OCI-LY7 (cell line): ENCODE measurements around the gene ELP4. TPM values are rescaled to one million over a fixed set of nuclear protein-coding genes. Genes with fewer than 3 reads are reported as not detected.

Experiments used
- BruUV-seq: library from RNA; stranded (reverse); fragments of 400-500 nt; replicated peaks from 2 replicates; lab custom pipeline; 2021; lab: Mats Ljungman, UMichigan
- CTCF ChIA-PET: fragments of 300-600 bp; sonication (Branson Sonifier 250); formaldehyde crosslinking; loops from one replicate; lab custom pipeline; 2022; ENCODE audit warnings: antibody characterized with exemption; ENCODE audit not compliant: unreplicated experiment; lab: Charles Lee
- POLR2A ChIA-PET: fragments of 300-600 bp; sonication (Branson Sonifier 250); formaldehyde crosslinking; loops from one replicate; lab custom pipeline; 2022; ENCODE audit warnings: antibody characterized with exemption; lab: Charles Lee
- DNase-seq: peaks from one replicate; pipeline ENCODE4 v3.0.0-alpha.2; 2015; ENCODE audit warnings: low spot score
- H2AFZ ChIP-seq: fragments of 200-600 bp; sonication (generic), shearing (Covaris generic); 2 replicates; pipeline ENCODE4 v1.6.1; 2014; ENCODE audit warnings: mild to moderate bottlenecking, antibody characterized with exemption, low read length, moderate library complexity
- H3K27ac ChIP-seq: fragments of 200-600 bp; sonication (generic); 2 replicates; pipeline ENCODE4 v1.5.1; 2014; ENCODE audit warnings: mixed run types, low read depth, mild to moderate bottlenecking, moderate library complexity, low read length, inconsistent platforms; ENCODE audit not compliant: poor library complexity, severe bottlenecking
- H3K36me3 ChIP-seq: fragments of 200-600 bp; sonication (generic); 2 replicates; pipeline ENCODE4 v1.6.1; 2014; ENCODE audit warnings: mild to moderate bottlenecking, antibody characterized with exemption, low read length, moderate library complexity, mixed read lengths; ENCODE audit not compliant: insufficient read depth
- H3K4me1 ChIP-seq: fragments of 200-600 bp; sonication (generic); 2 replicates; pipeline ENCODE4 v1.5.1; 2014; ENCODE audit warnings: mild to moderate bottlenecking, low read length; ENCODE audit not compliant: insufficient read depth, poor library complexity, severe bottlenecking
- H3K4me2 ChIP-seq: fragments of 200-600 bp; sonication (generic); 2 replicates; pipeline ENCODE4 v1.6.1; 2014; ENCODE audit warnings: mild to moderate bottlenecking, low read length
- H3K4me3 ChIP-seq: fragments of 200-600 bp; sonication (generic); 2 replicates; pipeline ENCODE4 v1.5.1; 2014; ENCODE audit warnings: mild to moderate bottlenecking, low read depth, low read length; ENCODE audit not compliant: poor library complexity, severe bottlenecking
- H3K79me2 ChIP-seq: fragments of 200-600 bp; sonication (generic); 2 replicates; pipeline ENCODE4 v1.6.1; 2016; ENCODE audit warnings: low read depth, mild to moderate bottlenecking, low read length, moderate library complexity, mixed read lengths; ENCODE audit not compliant: insufficient read depth
- H3K9me2 ChIP-seq: fragments of 200-600 bp; sonication (generic); 2 replicates; pipeline ENCODE4 v1.6.1; 2016; ENCODE audit warnings: mild to moderate bottlenecking, low read length, mixed read lengths; ENCODE audit not compliant: insufficient read depth
- H3K9me3 ChIP-seq: fragments of 200-600 bp; sonication (generic); 2 replicates; pipeline ENCODE4 v1.6.1; 2014; ENCODE audit warnings: mild to moderate bottlenecking, mixed run types, low read length, mixed read lengths
- H4K20me1 ChIP-seq: fragments of 200-600 bp; sonication (generic); 2 replicates; pipeline ENCODE4 v1.6.1; 2014; ENCODE audit warnings: mild to moderate bottlenecking, antibody characterized with exemption, low read length, moderate library complexity, mixed read lengths; ENCODE audit not compliant: insufficient read depth
- EZH2phosphoT487 ChIP-seq: fragments of 200-600 bp; sonication (generic); IDR thresholded peaks from 2 replicates; pipeline ENCODE4 v1.6.1; 2018; ENCODE audit warnings: low read depth, borderline replicate concordance, mild to moderate bottlenecking, mixed run types, antibody characterized with exemption, low read length, moderate library complexity, mixed read lengths
- intact Hi-C: fragments of 100-400 bp; cut with micrococcal nuclease; formaldehyde crosslinking; loops from one replicate; pipeline ENCODE4 v1.10.0; 2022; ENCODE audit not compliant: unreplicated experiment
- total RNA-seq, 2 experiments: library from RNA; depleted of rRNA in 1 of 2; stranded (reverse); fragments of >200 nt in 1 of 2; shearing (Covaris generic) in 1 of 2; gene quantifications; 2 replicates each; pipeline ENCODE4 v1.2.3, GENCODE V29; 2014 to 2022
- TF ChIP-seq, protein P1 (sequence below): fragments of 200-600 bp; sonication (generic); conservative IDR thresholded peaks from 2 replicates; pipeline ENCODE4 v1.5.1; 2014; ENCODE audit warnings: mild to moderate bottlenecking, antibody characterized with exemption, low read length, moderate library complexity, mixed read lengths

Gene ELP4
- total RNA-seq, 2 experiments from 2014 or later = 27.6 to 32.7 TPM

DNA sequence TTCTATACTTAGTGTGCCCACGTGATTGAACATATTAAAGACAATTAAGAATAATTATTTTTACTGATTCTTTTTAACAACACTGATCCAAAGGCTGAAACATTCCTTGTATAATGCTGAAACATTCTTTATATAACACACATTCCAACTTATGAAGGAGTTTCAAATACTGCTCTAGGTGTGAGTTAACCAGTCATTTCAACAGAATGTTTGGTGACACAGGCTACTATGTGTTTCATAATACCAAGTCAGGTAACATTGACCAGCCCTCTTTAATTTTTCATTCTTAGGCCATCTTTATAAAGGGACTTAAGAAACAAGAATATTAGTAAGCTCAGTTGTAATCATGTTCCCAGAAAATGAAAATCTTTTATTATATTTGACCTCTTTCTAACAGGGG lies 136.6 kb downstream of the ELP4 start:
- H3K4me1 ChIP-seq = no peaks in the 10 kb centered on the region
- ChIA-PET CTCF (no interaction called here), POLR2A (interaction anchor here (0.7 kb wide), 1 partner anchor 29 kb away, joined by 3 read pairs; no protein-coding TSS in a partner anchor)
- no peaks in the 10 kb centered on the region for H3K79me2 ChIP-seq
- no peak overlapping the region for H2AFZ ChIP-seq
- DNase-seq = no peak
- H3K9me2 ChIP-seq = no peaks in the 10 kb centered on the region
- TF ChIP-seq EZH2phosphoT487 = no peak
- TF ChIP-seq, protein P1, sequence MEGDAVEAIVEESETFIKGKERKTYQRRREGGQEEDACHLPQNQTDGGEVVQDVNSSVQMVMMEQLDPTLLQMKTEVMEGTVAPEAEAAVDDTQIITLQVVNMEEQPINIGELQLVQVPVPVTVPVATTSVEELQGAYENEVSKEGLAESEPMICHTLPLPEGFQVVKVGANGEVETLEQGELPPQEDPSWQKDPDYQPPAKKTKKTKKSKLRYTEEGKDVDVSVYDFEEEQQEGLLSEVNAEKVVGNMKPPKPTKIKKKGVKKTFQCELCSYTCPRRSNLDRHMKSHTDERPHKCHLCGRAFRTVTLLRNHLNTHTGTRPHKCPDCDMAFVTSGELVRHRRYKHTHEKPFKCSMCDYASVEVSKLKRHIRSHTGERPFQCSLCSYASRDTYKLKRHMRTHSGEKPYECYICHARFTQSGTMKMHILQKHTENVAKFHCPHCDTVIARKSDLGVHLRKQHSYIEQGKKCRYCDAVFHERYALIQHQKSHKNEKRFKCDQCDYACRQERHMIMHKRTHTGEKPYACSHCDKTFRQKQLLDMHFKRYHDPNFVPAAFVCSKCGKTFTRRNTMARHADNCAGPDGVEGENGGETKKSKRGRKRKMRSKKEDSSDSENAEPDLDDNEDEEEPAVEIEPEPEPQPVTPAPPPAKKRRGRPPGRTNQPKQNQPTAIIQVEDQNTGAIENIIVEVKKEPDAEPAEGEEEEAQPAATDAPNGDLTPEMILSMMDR = no peak
- no peak overlapping the region for H3K4me3 ChIP-seq
- 0 out of 2 replicates have a peak, but pooled peaks cover 5% of the 10 kb centered on the region for H3K36me3 ChIP-seq
- intact Hi-C loops = no loop called here
- no peaks in the 10 kb centered on the region for H4K20me1 ChIP-seq
- H3K4me2 ChIP-seq = no peak overlapping the region
- BruUV-seq = no TSS peak
- no peak overlapping the region for H3K27ac ChIP-seq
- H3K9me3 ChIP-seq = no peaks in the 10 kb centered on the region

DNA sequence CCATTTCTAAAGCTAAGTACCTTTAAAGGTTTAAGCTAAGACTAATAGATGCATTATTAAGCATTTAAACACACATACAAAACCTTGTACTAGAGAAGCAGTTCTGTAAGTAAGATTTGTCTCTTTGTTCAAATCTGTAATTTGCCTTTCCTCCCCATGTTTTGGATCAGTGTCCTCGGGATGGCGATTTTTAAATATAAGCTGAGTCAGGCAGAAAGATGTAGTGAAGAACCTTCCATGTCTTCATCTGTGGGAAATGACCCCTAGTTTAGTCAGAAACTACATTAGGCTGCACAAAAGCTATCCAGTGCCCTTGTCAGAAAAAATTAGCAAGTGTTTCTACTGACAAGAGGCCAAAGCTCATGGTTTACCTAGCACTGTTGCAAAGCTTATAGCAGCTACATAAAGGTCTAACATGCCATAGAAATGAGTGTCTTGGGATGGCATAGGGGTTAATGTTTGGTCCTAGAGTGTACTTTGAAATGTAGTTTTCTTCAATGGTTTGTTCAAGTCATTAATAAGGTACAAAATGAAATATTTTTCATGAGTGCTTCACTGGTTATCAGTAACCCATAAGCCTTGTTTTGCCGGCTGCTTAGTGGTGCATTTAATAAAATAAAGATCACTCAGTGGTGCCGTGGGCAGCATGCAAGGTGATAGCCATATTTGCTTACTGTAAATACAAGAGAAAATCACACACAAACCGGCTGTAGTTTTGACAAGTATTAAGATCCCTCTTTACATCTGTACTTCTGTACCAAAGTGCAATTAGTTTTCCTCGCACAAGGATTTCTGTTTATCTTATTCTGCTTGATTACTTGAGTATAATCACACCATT lies 139.8 kb downstream of the ELP4 start:
- H3K9me2 ChIP-seq = no peaks in the 10 kb centered on the region
- no peak for TF ChIP-seq EZH2phosphoT487
- TF ChIP-seq, protein P1 = no peak
- intact Hi-C loops = no loop called here
- H3K27ac ChIP-seq = no peak overlapping the region
- H2AFZ ChIP-seq = no peak overlapping the region
- no peak overlapping the region for H3K4me2 ChIP-seq
- no peaks in the 10 kb centered on the region for H4K20me1 ChIP-seq
- H3K4me3 ChIP-seq = no peak overlapping the region
- no peaks in the 10 kb centered on the region for H3K9me3 ChIP-seq
- 0 out of 2 replicates have a peak, but pooled peaks cover 5% of the 10 kb centered on the region for H3K36me3 ChIP-seq
- ChIA-PET POLR2A (interaction anchor here (0.6 to 1.2 kb wide), 3 partner anchors 9 to 659 kb away, joined by 3 to 4 read pairs (median 3); no protein-coding TSS in a partner anchor), CTCF (interaction anchor here (0.8 kb wide), 1 partner anchor 108 kb away, joined by 3 read pairs; no protein-coding TSS in a partner anchor)
- no peaks in the 10 kb centered on the region for H3K4me1 ChIP-seq
- H3K79me2 ChIP-seq = no peaks in the 10 kb centered on the region
- no TSS peak for BruUV-seq
- DNase-seq = no peak
